Measurements from ENCODE around the gene ACOX2. TPM values are rescaled to one million over a fixed set of nuclear protein-coding genes. Genes with fewer than 3 reads are reported as not detected.

ACOX2 gene
- total and polyA plus RNA-seq, 2 of the 13 experiments (the other 11 are each of a cell fraction or from before 2014, with no cell fraction given), result 42.6 to 98.5 TPM

- TF ChIP-seq FOXO4 (CRISPR knock-in tag; conservative IDR thresholded peaks at IDR 0.05) (no peak), ZNF136 (CRISPR knock-in tag; IDR thresholded peaks at IDR 0.05; ENCODE audit: low read depth) (no peak), ZNF232 (CRISPR knock-in tag; IDR thresholded peaks at IDR 0.05; ENCODE audit: borderline replicate concordance) (no peak), ZBTB8A (CRISPR knock-in tag; IDR thresholded peaks at IDR 0.05; ENCODE audit: borderline replicate concordance, low read depth) (no peak), ZNF574 (CRISPR knock-in tag; IDR thresholded peaks at IDR 0.05) (no peak), PATZ1 (CRISPR knock-in tag; IDR thresholded peaks at IDR 0.05) (peak; percentile 17; the same call in 1 of the 2 replicates), LRRFIP1 (CRISPR knock-in tag; conservative IDR thresholded peaks at IDR 0.05) (no peak), ZBTB49 (CRISPR knock-in tag; IDR thresholded peaks at IDR 0.05; ENCODE audit: borderline replicate concordance) (no peak), ZNF160 (CRISPR knock-in tag; IDR thresholded peaks at IDR 0.05) (no peak), SMARCC2 (IDR thresholded peaks at IDR 0.05) (no peak), ZNF512 (CRISPR knock-in tag; IDR thresholded peaks at IDR 0.05) (no peak)
These were observed 18.6 kb downstream of the ACOX2 start (continued) for GRCh38 chr3:58518291-58518789.
